BJ (cell line): ENCODE results near the gene TIPARP. TPM values are rescaled to one million over a fixed set of nuclear protein-coding genes. Genes with fewer than 3 reads are reported as not detected.

Experiments
- CTCF ChIA-PET: fragments of 350-600 bp; formaldehyde crosslinking; extraction: SDS; loops from one replicate; lab custom pipeline; 2021; ENCODE audit warnings: antibody characterized with exemption, inconsistent platforms; lab: Yijun Ruan, JAX
- POLR2A ChIA-PET: fragments of 300-600 bp; sonication (Branson Sonifier 250); formaldehyde crosslinking; extraction: SDS; loops from one replicate; lab custom pipeline; 2021; ENCODE audit warnings: antibody characterized with exemption; lab: Charles Lee
- DNase-seq: peaks from one replicate; pipeline ENCODE4 v3.0.0-alpha.2; 2011; ENCODE audit warnings: low read depth
- H3K27me3 ChIP-seq: 2 replicates; pipeline ENCODE4 v1.6.0; 2011; ENCODE audit warnings: low read length; ENCODE audit not compliant: control insufficient read depth, insufficient read depth
- H3K36me3 ChIP-seq: 2 replicates; pipeline ENCODE4 v1.5.1; 2011; ENCODE audit warnings: low read length; ENCODE audit not compliant: control insufficient read depth, insufficient read depth
- H3K4me3 ChIP-seq: 2 replicates; pipeline ENCODE4 v1.5.1; 2011; ENCODE audit warnings: low read depth, mild to moderate bottlenecking, control low read depth, low read length
- polyA plus RNA-seq: library from polyadenylated mRNA; depleted of rRNA; stranded (reverse); fragments of >200 nt; gene quantifications from 2 replicates; pipeline ENCODE4 v1.2.3, GENCODE V29; 2011; rRNA removed
- TF ChIP-seq, protein P1 (sequence below): IDR thresholded peaks from 2 replicates; pipeline ENCODE4 v1.5.1; 2011; ENCODE audit warnings: low read depth, mild to moderate bottlenecking, control low read depth, inconsistent platforms, low read length, moderate library complexity; ENCODE audit not compliant: insufficient read depth

The TIPARP gene
- polyA plus RNA-seq, 1 experiment: 23.0 TPM

DNA sequence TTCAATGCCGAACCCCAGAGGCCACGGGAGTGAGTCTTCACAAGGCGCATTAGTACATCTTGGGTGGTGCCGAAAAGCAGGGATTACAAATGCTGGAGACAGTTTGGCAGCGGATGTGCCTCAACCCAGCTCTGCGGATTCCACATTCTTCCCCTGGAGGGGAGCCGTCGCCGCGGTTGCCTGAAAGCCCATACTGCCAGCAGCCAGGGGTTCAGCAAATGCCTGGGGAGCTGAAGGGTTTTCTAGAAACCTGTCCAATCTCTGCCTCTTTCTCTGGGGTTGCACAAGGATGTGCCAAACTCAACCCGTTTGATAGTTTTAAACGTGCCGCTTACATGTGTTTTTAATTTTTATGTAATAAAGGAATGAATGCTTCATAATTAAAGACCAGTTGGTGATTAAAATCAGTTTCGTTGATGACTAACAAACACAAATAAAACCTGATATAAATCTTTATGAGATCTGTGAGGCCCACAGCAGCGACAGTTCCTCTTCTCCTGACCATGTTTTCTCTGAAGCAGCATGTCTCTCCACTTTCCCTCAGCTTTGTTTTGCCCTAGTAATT lies 77.2 kb downstream of the TIPARP start:
- ChIA-PET POLR2A (interaction anchor here (1.3 to 1.4 kb wide), 2 partner anchors 11 to 71 kb away, joined by 4 read pairs; no protein-coding TSS in a partner anchor), CTCF (interaction anchor here (0.5 to 3.0 kb wide), 6 partner anchors 11 to 386 kb away, joined by 3 to 17 read pairs (median 4); no protein-coding TSS in a partner anchor)
- Histone ChIP-seq H3K36me3 (no peaks in the 10 kb centered on the region), H3K27me3 (no peaks in the 10 kb centered on the region), H3K4me3 (peak overlapping the region; percentile 17; the same call in 1 of the 2 replicates)
- peak; percentile 96 for DNase-seq
- TF ChIP-seq, protein P1, sequence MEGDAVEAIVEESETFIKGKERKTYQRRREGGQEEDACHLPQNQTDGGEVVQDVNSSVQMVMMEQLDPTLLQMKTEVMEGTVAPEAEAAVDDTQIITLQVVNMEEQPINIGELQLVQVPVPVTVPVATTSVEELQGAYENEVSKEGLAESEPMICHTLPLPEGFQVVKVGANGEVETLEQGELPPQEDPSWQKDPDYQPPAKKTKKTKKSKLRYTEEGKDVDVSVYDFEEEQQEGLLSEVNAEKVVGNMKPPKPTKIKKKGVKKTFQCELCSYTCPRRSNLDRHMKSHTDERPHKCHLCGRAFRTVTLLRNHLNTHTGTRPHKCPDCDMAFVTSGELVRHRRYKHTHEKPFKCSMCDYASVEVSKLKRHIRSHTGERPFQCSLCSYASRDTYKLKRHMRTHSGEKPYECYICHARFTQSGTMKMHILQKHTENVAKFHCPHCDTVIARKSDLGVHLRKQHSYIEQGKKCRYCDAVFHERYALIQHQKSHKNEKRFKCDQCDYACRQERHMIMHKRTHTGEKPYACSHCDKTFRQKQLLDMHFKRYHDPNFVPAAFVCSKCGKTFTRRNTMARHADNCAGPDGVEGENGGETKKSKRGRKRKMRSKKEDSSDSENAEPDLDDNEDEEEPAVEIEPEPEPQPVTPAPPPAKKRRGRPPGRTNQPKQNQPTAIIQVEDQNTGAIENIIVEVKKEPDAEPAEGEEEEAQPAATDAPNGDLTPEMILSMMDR: peak; percentile 43

Other genes with a start within 250 kb of the TIPARP start
- 268 and 397 TPM in 2 replicates for gene SSR3, start 119.5 kb upstream of the TIPARP start, polyA plus RNA-seq
- 0.12 and 0.53 TPM in 2 replicates for gene LEKR1, start 151.8 kb downstream of the TIPARP start, polyA plus RNA-seq